GM10248 (cell line): ENCODE data around the gene IKZF5.

ENCODE experiments used
- CTCF ChIA-PET: fragments of 300-600 bp; sonication (Branson Sonifier 250); formaldehyde crosslinking; extraction: SDS; loops from one replicate; lab custom pipeline; 2021; ENCODE audit warnings: antibody characterized with exemption; lab: Yijun Ruan, JAX
- POLR2A ChIA-PET: fragments of 350-650 bp; sonication (Branson Sonifier 250); formaldehyde crosslinking; extraction: SDS; loops from one replicate; lab custom pipeline; 2020; ENCODE audit warnings: antibody characterized with exemption; lab: Yijun Ruan, JAX
- DNase-seq: peaks from one replicate; pipeline ENCODE4 v3.0.0; 2012; ENCODE audit errors: extremely low spot score
- TF ChIP-seq, protein P1 (sequence below): IDR thresholded peaks from 2 replicates; pipeline ENCODE4 v1.5.1; 2012; ENCODE audit warnings: mild to moderate bottlenecking, low read depth; ENCODE audit errors: extremely low read depth, missing control alignments, control extremely low read depth

IKZF5 gene

DNA sequence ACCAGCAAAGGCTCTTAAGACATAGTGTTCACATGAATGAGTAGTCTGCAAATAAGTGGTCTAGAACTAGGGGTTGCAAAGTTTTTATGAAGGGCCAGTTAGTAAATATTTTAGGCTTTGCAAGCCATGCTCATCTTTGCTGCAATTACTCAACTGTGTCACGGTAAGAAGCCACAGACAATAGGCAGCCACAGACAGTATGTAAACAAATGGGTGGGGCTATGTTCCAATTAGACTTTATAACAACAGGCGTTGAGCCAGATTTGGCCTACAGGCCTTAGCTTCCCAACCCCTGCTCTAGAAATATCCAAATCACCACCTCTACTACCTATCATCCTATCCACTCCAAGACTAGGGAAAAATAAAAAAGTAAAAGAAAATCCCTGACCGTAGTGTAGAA lies 9.2 kb downstream of the IKZF5 start:
- TF ChIP-seq, protein P1, sequence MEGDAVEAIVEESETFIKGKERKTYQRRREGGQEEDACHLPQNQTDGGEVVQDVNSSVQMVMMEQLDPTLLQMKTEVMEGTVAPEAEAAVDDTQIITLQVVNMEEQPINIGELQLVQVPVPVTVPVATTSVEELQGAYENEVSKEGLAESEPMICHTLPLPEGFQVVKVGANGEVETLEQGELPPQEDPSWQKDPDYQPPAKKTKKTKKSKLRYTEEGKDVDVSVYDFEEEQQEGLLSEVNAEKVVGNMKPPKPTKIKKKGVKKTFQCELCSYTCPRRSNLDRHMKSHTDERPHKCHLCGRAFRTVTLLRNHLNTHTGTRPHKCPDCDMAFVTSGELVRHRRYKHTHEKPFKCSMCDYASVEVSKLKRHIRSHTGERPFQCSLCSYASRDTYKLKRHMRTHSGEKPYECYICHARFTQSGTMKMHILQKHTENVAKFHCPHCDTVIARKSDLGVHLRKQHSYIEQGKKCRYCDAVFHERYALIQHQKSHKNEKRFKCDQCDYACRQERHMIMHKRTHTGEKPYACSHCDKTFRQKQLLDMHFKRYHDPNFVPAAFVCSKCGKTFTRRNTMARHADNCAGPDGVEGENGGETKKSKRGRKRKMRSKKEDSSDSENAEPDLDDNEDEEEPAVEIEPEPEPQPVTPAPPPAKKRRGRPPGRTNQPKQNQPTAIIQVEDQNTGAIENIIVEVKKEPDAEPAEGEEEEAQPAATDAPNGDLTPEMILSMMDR, result no peak
- DNase-seq, result no peak
- ChIA-PET CTCF (interaction anchor here (1.2 to 12.2 kb wide), 4 partner anchors 8 to 44 kb away, joined by 3 to 107 read pairs (median 5); partner anchors contain the start of gene PSTK), POLR2A (interaction anchor here (1.3 kb wide), 1 partner anchor 9 kb away, joined by 3 read pairs; no protein-coding TSS in a partner anchor)

DNA sequence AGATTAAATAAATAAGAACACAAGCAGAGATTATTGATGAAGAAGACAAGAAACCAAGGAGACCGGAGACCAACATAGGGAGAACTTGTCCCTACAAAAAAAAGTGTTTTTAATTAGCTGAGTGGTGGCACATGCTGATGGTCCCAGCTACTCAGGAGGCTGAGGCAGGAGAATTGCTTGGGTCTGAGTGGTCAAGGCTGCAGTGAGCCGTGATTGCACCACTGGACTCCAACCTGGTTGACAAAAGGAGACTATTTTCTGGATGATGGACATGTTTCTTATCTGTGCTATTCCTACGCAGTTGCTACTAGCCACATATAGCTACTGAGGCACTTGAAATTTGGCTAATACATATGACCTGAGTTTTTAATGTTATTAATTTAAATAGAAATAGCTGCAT lies 9.7 kb downstream of the IKZF5 start:
- TF ChIP-seq, protein P1, result no peak
- POLR2A ChIA-PET, result interaction anchor here (1.3 kb wide), 1 partner anchor 9 kb away, joined by 3 read pairs; no protein-coding TSS in a partner anchor
- no peak for DNase-seq
- CTCF ChIA-PET, result interaction anchor here (1.2 to 12.2 kb wide), 4 partner anchors 8 to 44 kb away, joined by 3 to 107 read pairs (median 5); partner anchors contain the start of gene PSTK

DNA sequence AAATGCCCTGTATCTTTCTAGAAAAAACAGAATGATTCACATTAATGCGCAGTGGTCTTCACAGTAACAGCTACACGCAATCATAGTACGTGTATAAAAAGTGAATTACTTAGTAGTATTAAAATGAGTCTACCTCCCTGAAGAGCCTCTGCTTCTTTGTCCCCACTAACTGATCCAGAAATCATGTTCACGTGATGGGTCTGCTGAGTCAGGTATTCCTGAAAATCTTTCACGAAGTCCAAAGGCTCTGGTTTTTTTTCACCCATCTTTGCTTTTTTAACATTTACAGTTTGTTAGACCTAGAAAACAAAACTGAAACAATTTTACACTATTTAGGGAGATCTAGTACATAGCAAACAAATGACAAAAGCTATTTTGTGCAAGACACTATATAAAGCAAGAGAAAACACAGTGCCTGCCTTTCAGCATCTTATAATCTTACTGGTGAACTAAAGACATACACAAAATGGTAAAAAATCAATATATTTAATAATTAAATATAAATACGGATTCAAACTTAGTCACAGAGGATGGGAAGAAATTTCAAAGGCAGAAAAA lies 10.2 kb downstream of the IKZF5 start:
- ChIA-PET CTCF (interaction anchor here (1.8 to 12.2 kb wide), 3 partner anchors 11 to 45 kb away, joined by 4 to 107 read pairs (median 6); partner anchors contain the start of gene PSTK), POLR2A (interaction anchor here (1.3 kb wide), 1 partner anchor 8 kb away, joined by 3 read pairs; no protein-coding TSS in a partner anchor)
- TF ChIP-seq, protein P1, result no peak
- DNase-seq, result no peak

DNA sequence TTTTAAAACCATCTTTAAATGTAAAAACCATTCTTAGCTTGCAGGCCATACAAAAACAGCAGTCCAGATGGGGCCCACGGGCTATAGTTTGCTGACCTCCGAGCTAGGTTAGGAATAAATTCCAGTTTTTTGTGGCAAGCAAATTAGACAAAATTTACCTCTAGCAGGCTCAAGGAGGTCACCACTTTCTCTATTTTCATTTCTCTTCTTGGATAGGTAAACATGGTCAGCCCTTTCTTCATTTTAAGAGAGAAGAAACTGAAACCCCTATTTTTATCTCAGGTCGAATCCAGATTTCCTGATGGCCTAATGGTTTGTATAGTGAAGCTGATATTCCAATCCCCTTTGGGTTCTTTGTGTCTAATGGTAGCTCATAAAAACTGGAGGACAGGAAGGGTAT lies 10.7 kb downstream of the IKZF5 start:
- ChIA-PET CTCF (interaction anchor here (1.8 to 12.2 kb wide), 2 partner anchors 11 to 16 kb away, joined by 4 to 107 read pairs; partner anchors contain the start of gene PSTK), POLR2A (interaction anchor here (0.6 kb wide), 1 partner anchor 9 kb away, joined by 3 read pairs; no protein-coding TSS in a partner anchor)
- DNase-seq, result no peak
- TF ChIP-seq, protein P1, result no peak

DNA sequence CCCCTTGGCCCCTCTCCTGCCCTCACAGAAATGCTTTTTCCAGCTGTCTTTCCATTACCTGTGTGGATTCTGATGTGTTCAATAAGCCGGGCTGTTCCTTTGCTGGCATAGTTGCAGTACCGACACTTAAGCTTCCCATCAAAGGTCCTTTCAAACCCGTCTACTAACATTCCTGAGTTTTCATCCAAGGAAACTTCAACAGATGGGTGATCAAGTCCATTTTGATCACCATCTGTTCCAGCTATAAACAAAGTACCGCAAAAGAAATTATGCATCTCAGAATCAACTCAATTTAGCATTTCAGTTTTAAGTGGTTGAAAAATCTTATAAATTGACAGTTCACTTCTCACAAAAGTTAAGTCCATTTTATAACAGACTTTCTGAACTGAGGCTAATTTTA lies 12.7 kb downstream of the IKZF5 start:
- CTCF ChIA-PET, result interaction anchor here (0.8 to 12.2 kb wide), 4 partner anchors 9 to 40 kb away, joined by 3 to 107 read pairs (median 3); partner anchors contain the start of gene PSTK
- no peak for DNase-seq
- POLR2A ChIA-PET, result interaction anchor here (0.6 to 0.8 kb wide), 2 partner anchors 12 to 110 kb away, joined by 3 read pairs; no protein-coding TSS in a partner anchor
- TF ChIP-seq, protein P1, result no peak

DNA sequence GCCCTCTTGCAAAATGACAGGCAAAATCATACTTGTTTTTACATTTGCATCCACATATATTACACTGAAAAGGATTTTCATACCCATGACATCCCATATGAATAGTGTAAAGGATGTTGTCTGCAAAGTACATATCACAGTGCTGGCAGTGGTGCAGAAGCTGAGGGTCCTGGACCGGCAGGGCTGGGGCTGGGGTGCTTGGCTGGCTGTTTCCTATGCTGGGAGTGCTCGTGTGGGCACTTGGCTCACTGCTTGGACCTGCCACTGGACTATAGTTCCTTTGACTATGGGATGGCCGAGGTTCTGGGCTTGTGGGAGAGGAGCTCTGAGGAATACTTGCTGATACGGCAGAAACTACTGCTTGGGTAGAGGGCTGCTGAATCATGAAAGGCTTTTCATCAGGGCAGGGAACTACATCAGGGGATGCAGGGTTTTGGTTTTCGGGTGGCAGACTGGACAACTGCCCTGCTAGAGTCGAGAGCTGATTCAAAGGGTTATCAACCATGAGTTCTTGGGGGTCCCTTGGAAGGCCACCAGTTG lies 14.7 kb downstream of the IKZF5 start:
- DNase-seq, result no peak
- POLR2A ChIA-PET, result no interaction called here
- TF ChIP-seq, protein P1, result no peak
- CTCF ChIA-PET, result interaction anchor here (12.2 kb wide), 1 partner anchor 12 kb away, joined by 107 read pairs; the partner anchor contains the start of gene PSTK
